RWPE1 (cell line): ENCODE measurements around the gene DPP6.

Source experiments
- CTCF ChIA-PET: fragments of 350-600 bp; sonication (Branson Sonifier 250); formaldehyde crosslinking; extraction: SDS; loops from one replicate; lab custom pipeline; 2021; lab: Yijun Ruan, JAX
- POLR2A ChIA-PET: fragments of 400-600 bp; formaldehyde crosslinking; extraction: SDS; loops from one replicate; lab custom pipeline; 2020; ENCODE audit warnings: antibody characterized with exemption; ENCODE audit not compliant: low non-redundant PET; lab: Yijun Ruan, JAX
- DNase-seq: peaks from one replicate; pipeline ENCODE4 v3.0.0; 2012; ENCODE audit warnings: low spot score
- H3K27ac ChIP-seq: fragments of 450-650 bp; 2 replicates; pipeline ENCODE4 v1.5.1; 2017
- CTCF ChIP-seq: fragments of 450-650 bp; conservative IDR thresholded peaks from 2 replicates; pipeline ENCODE4 v1.5.1; 2017; ENCODE audit warnings: low read depth, mild to moderate bottlenecking

The DPP6 gene

GRCh38 chr7:154390961-154391360, 338.8 kb downstream of the DPP6 start:
- no peak for DNase-seq
- no peak for TF ChIP-seq CTCF
- ChIA-PET POLR2A (no interaction called here), CTCF (no interaction called here)
- no peak overlapping the region for H3K27ac ChIP-seq

DNA sequence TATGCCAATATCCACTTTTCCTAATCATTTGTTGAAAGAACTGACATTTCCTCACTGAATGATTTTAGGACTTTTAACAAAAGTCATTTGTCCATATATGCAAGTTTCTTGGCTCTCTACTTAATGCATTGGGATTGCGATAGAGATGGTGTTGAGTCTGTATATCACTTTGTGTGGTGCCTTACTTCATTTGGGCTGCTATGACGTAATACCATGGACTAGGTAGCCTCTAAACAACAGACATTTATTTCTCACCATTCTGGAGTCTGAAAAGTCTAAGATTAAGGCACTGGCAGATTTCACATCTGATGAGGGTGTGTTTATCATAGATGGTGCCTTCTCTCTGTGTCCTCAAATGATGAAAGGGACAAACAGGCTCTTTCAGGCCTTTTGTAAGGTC, 342.6 kb downstream of the DPP6 start:
- DNase-seq, result no peak
- no peak overlapping the region for H3K27ac ChIP-seq
- ChIA-PET POLR2A (no interaction called here), CTCF (no interaction called here)
- no peak for TF ChIP-seq CTCF

DNA sequence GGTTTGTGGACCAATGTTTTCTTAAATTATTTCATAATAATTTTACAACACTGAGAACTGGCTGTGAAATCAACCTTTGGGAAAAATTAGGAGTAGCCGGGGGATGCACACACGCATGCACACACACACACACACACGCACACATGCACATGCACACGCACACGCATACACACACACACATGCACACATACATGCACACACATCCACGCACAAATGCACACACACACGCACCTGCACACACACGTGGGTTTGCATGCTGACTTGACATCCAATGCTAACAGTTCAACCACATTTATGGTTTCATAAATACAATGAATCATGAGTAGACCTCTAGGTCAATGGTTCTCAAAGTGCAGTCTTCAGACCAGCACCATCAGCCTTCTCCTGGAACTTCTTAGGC, 354.1 kb downstream of the DPP6 start:
- POLR2A ChIA-PET, result no interaction called here
- H3K27ac ChIP-seq, result no peak overlapping the region

GRCh38 chr7:154409703-154410311, 357.6 kb downstream of the DPP6 start:
- DNase-seq, result no peak
- TF ChIP-seq CTCF, result no peak
- no peak overlapping the region for H3K27ac ChIP-seq
- POLR2A ChIA-PET, result no interaction called here
- CTCF ChIA-PET, result no interaction called here

More for the DNA sequence above, 354.1 kb downstream of the DPP6 start:
- no peak for TF ChIP-seq CTCF
- no peak for DNase-seq
- CTCF ChIA-PET, result no interaction called here

- TF ChIP-seq CTCF, result no peak
- no peak overlapping the region for H3K27ac ChIP-seq
- no peak for DNase-seq
- ChIA-PET POLR2A (no interaction called here), CTCF (no interaction called here)
These were observed 359.9 kb downstream of the DPP6 start for GRCh38 chr7:154412105-154412504.

GRCh38 chr7:154415709-154416399, 363.7 kb downstream of the DPP6 start:
- no peak for DNase-seq
- ChIA-PET CTCF (no interaction called here), POLR2A (no interaction called here)
- TF ChIP-seq CTCF, result no peak
- H3K27ac ChIP-seq, result no peak overlapping the region
